Stimulated activated CD8-positive, alpha-beta memory T cell treated with anti-CD3 and anti-CD28 coated beads, Interleukin-4, amount 100 ng/mL, for 48 hours (primary cell): ENCODE results near the gene NQO2.

Source experiments
- DNase-seq: peaks from one replicate; pipeline ENCODE4 v3.0.0-alpha.2; 2020

The NQO2 gene, protein sequence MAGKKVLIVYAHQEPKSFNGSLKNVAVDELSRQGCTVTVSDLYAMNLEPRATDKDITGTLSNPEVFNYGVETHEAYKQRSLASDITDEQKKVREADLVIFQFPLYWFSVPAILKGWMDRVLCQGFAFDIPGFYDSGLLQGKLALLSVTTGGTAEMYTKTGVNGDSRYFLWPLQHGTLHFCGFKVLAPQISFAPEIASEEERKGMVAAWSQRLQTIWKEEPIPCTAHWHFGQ

DNA sequence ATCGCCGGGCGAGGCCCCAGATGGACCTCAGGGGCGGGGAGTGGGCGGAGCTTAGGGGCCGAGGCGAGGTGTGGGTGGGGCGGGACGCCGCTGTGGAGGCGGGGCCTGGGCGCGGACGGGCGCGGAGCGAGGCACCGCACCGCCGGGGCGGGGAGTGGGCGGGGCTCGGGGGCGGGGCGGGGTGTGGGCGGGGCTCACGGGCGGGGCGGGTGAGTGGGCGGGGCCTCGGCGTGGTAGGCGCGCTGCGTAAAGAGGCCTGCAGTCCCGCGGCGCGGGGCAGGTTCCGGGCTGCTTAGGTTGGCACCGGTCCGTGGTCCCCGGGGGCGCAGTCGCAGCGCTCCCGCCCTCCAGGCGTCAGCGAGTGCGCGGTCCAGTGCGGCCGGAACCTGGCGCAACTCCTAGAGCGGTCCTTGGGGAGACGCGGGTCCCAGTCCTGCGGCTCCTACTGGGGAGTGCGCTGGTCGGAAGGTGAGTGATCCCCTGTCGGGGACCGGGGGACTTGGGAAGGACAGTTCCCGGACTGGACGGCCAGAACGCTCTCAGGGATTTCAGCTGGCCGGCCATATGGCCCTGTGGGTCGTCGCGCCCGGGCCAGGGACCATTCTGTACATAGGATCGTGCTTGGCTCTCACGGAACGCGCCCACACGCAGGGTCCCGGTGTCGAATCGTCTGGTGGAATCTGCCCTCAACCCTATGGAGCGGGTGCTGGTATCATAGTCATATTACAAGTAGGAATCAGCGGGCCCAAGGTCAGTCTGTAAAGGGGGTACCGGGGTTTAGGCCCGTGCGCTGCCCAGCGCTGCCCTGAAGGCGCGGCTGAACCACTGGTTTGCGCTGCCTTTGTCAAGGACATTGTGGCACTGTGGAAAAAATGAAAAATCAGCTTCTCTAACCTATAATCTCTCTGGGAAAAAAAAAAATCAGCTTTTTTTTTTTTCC lies at the start of gene NQO2:
TSS of gene NQO2 (plus strand) at position 277 of the 940 bp plus-strand sequence. CDS start 6,659 bp downstream, outside the sequence.
- peak; percentile 96 for DNase-seq

DNA sequence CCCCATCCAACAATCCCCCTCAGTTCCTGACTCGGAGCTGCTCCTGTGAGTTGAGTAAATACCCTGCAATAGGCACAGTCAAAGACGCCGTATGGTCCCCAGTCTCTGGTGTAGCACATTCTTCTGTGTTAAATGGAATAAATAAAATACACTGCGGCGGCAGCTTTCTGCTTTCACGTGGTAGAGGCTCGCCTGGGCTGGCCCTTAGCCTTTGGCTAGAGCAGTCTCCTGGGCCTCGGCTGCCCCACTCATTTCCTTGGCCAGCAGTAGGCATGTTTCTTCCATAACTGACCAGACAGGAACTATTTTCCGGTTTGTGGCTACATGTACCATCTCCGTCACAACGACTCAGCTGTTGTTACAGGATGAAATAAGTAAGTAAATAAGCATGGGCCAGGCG lies 49.0 kb upstream of the NQO2 start:
- peak; percentile 14 for DNase-seq

DNA sequence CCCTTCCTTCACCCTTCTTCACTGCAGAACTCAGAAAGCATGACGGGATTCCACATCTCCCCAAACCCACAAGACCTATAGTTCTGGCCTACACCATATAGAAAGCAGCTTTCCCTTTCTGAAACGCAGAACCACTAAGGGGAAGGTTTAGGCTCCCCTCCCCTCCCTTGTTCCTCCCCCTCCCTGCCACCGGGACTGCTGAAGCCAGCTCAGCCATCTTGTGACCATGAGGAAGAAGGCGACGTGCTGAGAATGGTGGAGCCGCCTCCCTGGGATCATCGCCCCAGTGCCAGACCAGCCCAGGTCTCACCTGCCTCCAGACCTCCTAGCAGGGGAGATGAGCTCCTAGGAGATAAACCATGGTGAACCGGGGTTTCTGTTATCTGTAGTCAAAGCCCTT lies 48.0 kb upstream of the NQO2 start:
- DNase-seq = peak; percentile 18

DNA sequence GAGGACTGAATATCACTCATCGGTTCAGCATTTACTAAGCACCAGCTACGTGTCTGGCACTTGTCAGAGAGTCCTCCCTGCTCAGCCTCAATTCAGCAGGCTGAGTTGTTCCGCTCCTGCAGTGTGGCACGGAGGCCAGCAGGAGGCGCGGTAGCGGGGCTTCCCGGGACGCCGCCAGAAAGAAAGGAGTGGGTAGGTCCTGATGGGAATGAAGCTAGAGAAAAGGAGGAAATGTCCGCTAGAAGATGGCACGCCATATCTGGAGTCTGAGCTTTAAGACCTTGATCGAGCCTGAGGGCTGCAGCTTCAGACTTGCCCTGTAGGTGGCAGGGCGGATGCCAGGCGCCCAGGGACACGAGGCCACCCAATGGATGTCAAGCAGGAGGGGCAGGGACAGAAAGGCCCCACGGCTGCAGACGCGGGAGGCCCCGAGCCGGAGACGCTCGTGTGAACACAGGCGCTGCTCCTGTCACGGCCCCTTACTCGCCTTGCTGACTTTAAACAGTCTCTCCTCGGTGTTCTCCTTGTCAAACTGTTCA lies 47.1 kb upstream of the NQO2 start:
- peak; percentile 78 for DNase-seq

DNA sequence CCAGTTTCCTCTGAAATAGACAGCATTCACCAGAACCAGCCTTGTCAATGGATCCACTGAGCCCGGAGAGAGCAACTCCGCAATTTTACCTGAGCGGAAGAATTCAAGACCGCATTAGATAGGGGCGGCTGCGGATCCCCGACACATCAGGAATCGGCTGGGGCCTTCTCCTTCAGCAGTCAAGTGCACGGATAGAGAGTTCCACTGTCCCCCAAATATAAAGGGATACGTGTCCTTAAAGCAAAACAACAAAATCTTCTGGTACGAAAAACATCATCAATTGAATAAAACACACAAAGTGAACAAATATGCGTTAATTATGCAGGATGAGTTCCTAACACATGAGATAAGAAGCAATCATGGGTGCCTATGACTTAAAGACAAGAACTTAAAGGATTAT lies 46.6 kb upstream of the NQO2 start:
- no peak for DNase-seq

DNA sequence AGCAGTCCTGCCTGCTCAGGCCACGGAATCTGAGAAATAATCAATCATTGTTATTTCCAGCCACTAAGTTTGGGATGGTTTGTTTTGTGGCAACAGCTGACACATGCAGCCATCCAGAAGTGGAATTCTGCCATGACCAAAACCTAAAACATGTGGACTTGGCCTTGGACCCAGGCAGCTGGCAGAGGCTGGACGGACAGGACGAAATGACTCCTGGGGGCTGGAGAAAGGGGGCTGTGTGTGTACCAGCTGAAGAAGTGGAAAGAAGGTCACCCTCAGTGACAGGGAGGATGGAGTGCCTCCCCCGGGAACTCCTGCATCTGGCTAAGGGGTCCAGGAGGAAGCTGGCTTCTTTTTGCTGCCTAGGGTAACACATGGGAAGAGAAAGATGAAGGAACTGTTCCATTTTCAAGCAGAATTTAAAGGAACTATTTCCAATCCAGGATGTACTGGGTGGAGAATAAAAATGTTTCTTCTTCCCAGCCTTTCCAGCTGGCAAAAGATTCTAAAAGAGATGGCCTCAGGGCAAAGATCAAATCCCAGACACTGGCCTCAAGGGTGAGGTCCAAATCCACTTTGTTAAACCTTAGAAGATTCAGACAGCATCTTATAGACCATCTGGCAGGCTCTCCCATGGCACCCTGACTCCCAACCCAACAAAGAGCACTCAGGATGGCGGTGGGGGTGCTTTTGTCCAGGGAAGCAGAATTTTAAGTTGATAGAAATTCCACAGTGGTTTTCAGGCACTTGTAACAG lies 42.6 kb upstream of the NQO2 start:
- no peak for DNase-seq

DNA sequence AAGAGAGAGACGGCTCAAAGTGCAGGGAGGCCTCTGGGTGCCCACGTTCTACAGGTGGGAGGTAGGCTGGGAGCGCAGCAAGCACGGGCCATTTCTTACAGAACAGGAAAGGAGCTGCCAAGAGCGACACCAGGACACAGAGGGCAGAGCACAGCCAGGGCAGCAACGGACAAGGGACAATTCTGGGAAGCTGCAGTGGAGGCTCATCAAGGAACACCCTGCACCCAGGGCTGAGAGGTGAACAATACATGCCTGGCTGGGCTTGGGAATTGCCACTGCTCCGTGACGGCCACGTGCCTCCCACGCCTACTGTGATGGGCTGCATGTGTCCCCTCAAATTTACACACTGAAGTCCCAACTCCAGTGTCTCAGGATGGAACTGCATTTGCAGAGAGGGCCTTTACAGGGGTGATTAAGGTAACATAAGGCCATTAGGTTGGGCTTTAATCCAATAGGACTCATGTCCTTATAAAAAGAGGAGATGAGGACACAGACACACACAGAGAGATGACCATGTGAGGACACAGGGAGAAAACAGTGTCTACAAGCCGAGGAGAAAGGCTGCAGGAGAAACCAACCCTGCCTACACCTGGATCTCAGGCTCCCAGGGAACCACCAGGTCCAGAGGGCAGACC lies 41.9 kb upstream of the NQO2 start:
- no peak for DNase-seq

DNA sequence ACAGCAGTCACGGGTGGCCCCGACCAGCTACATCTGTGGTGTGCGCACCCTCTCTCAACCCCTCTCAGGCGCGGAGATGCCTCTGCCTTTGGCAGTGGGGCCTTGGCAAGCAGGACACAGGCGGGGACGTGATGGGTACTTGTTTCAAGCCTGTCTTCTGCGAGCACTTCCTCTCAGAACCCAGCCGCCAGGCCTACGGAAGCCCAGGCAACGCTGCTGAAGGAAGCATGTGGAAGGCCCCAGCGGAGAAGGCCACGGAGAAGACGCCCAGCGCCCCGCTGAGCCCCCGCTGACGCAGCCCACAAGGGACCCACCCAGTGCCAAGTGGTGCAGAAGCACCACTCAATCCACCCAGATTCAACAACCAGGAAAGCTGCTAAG lies 41.4 kb upstream of the NQO2 start:
- DNase-seq = no peak

DNA sequence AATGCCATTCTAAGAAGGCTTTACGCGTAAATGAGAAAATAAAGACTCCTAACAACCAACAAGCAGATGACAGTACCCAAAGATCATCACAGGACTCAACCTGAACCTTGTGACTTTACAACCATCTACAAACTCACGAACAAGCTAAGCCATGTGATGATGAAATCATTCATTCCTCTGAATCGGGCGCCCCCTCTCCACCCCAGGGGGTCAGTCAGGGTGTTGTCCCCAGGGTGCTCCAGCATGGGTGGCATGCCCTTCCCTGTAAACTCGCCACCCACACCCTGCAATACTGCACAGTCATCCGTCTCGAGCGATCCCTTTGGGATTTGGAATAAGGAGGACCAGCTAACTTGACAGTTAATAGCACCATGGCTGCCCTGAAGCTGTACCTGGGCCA lies 40.9 kb upstream of the NQO2 start:
- no peak for DNase-seq

DNA sequence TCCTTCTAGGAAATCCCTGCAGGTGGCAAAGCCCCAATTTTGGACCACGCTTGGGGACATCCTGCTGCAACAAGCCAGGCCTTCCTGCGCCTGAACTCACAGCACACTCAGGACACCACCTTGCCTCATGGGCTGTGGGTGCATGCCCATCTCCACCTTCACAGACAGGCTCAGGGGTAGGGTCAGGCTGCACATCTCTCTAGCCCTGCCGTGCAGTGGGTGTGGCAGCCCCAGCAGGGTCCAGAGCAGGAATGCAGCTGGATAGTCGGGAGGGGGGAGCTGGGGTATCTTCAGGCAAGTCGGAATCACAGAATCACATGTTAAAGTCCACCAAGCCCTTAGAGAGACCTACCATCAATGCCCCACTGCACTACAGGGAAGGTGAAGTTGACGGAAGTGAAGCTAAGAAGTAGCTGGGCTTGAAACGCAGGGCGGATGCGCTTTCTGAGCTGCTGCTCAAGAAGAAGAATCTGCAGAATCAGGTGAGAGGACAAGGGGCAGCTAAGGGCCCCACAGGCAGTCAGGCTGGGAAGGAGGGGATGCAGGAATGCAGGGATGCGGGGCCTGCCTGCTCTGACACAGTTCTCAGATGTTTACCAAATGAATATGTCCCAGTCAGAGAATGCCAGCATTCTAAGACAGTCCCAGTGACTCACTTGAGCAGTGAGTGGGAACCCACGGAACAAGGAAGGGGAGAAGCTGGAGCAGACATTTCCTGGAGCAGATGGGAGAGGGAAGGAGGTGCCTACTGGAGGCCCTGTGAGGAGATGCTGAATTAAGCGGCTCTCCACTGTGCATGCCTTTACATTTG lies 39.6 kb upstream of the NQO2 start:
- DNase-seq = no peak

DNA sequence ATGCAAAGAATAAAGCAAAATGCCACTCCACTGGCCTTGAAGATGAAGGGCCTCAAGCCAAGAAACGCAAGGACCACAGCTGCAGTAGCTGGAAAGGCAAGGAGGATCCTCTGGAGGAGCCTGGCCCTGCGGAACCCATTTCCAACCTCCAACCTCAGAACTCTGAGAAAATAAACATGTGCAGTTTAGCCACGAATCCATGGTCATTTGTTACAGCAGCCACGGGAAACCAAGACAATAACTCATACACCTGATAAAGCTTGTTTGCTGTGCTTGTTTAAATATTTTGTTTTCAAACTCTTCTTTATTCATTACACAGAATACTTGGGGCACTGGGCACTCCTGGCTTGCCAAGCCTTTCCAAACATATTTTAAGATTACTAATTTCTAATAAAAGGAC lies 38.8 kb upstream of the NQO2 start:
- no peak for DNase-seq

DNA sequence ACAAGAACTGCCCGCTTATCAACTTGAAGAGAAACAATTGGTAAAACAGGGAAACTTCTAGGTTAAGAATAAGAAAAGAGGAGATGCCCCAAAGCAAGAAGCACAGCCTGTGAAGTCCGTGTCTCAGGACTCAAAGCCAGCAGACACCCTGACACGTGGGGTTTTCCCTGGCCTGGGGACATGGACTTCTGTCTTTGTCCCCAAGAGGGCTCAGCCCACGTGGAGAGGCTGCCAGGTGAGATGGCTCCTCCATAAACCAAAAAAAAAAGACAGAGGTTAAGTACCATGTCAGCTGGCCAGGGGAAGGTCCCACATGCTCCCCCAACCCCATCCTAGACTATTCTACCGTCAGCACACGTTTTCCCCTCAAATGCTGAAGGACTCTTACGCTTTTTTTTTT lies 38.2 kb upstream of the NQO2 start:
- no peak for DNase-seq

DNA sequence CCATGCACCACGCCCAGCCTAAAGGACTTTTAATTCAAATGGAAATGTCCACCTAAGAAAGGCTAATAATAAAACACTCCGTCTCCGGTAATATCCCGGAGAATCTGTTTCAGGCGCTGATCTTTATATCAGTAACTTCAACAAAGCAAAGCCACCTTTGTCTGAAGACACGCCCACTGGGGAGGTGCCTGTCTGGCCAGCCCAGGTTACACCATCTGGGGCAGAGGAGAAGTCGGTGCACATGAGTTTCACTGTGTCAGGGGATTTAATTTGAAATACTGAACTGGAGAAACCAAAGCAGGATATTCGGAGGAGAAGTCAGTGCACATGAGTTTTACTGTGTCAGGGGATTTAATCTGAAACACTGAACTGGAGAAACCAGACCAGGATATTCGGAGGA lies 37.7 kb upstream of the NQO2 start:
- DNase-seq = no peak

DNA sequence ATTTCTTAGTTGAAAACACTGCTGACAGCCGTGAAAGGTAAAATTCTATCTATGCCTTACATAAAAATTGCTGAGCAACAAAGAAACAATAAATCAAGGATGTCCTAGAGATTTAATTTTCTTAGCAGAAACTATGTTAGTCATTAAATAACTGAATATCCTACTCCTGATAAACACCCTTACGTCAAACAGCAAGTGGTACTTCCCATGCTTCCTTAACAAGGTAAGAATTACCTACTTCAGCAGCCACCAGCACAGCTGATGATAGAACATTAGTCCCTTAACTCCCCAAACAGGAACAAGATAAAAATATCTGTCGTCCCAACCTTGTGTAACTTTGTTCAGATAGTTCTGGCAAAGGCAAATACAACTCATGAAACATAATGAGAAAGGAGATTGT lies 37.1 kb upstream of the NQO2 start:
- no peak for DNase-seq

DNA sequence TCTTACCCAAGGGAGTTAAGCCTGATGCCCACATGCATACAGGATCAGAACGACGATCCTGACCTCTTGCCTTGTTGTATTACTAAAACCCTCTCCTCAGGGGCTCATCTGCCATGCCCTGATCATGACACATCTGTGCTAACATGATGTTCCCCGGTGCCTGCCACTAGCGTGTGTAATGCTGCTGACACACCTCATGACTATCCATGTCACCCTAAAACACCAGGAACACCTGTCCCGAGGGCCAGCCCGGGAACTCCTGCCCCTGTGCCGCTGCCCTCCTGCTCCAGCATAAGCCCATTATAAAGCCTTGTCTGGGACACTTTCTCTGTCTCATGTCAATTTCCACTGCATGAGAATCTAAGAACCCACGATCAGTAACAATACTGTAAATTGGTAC lies 35.9 kb upstream of the NQO2 start:
- no peak for DNase-seq

DNA sequence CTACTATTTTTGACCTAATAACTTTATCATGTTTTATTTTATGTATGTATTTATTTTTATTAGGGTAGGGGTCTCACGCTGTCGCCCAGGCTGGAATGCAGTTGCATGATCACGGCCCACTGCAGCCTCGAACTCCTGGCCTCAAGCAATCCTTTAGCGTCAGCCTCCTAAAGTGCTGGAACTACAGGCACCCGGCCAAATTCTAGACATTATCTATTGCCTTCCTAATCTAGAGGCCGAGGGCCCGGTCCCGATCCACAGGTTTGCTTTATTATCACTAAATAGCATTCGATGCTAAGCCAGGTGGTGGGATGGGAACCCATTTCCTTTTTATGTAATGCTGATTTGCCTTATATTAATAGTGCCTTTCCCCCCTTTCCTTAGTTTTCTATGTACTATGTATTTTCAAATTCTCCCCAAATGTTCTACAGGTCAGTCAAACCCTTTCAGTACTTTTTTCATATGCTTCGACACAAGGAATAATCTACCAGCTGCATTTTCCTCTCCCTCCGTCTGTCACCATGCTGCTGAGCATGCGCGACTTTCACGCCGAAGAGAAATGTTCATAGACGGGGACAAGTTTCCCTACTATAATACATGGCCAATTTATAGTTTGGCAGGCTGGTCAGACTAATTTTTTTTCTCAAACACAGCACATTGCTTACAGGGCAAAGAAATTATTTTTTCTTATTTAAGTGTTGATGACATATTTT lies 34.7 kb upstream of the NQO2 start:
- DNase-seq = no peak

DNA sequence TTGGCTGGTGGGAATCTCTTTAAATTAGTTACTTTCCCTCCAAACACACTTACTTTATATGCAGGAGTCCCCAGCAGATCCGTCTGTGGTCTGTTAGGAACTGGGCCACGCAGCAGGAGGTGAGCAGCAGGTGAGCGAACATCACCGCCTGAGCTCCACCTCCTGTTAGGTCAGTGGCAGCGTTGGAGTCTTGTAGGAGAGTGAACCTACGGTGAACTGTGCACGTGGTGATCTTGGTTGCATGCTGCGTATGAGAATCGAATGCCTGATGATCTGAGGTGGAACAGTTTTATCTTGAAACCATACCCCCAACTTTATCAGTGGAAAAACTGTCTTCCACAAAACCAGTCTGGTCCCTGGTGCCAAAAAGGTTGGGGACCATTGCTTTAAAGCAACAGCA lies 33.3 kb upstream of the NQO2 start:
- no peak for DNase-seq

DNA sequence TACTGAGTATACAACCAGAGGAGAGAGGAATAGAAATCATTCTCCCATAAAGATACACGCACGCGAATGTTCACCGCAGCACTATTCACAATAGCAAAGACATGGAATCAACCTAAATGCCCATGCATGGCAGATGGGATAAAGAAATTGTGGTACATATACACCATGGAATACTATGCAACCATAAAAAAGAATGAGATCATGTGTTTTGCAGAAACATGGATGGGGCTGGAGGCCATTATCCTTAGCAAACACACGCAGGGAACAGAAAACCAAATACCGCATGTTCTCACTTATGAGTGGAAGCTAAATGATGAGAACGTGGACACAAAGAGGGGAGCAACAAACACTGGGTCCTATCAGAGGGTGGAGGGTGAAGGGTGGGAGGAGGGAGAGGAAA lies 31.8 kb upstream of the NQO2 start:
- DNase-seq = no peak

DNA sequence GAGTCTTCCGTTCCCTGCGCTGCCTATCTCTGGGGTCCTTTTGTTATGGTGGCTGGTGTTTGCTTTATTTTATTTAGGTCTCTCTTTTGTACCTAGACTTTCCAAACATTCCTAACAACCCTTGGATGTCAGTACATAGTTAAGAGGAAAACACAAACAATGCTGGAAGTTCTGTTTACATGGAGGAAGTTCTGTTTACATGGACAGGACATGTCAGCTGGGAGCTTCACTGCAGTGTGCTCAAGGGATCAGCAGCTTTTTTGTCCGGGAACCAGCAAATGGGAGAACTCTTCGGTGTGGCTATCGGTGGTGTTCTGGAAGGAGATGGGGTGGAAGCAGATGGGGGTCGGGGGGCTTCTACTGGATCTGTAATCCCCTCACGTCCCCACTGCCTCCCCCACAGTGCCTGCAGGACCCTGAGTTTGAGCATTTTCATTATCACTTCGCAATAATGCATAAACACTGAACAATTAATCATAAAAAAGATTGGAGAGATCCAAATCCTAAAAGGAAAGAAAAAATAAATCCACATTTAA lies 31.0 kb upstream of the NQO2 start:
- no peak for DNase-seq

DNA sequence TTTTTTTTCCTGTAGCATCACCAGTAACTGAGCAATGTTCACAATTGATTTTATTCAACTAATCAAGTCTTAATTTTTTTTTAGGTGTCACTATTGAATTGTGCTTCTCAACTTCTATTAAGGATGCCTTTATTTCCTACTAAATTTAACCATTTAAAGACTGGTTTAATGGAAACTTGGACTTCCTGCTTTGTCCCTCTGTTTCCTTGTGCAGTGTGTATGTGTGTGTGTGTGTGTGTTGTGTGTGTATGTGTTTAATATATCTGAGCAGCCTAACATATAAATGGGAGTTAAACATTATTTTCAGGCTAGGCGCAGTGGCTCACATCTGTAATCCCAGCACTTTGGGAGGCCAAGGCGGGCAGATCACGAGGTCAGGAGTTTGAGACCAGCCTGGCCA lies 30.1 kb upstream of the NQO2 start:
- DNase-seq = no peak

DNA sequence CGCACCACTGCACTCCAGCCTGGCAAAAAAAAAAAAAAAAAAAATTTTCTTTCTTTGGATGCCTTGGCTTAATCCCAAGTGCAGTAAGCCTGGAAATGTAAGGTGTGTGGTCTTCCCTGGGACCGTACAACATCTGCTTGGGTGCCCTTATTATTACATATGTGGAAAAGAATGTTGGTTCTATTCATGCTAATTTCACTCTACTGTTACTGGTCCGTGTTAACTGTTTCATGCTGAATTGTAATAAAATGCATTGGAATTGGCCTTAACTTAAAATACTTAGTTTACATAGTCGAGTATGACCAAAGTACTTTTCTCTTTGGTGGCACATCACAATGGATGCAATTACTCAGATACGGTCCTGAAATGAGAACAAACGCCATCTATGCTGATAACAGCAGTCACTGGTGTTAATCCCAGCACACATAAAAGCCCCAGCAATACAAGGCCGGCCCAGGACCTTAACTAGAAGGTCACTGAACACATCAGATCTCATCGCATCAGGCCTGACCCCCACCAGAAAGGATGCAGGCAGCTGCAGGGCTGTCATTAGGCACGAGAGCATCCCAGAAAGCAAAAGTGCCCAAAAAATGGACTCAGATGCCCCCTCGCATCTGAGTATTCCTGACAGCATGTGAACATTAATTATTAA lies 29.5 kb upstream of the NQO2 start:
- no peak for DNase-seq
